A549 (cell line): Measurements from ENCODE around the gene CARMIL3.

Source experiments
- CHD2 ChIP-seq: fragments of 150-350 bp; IDR thresholded peaks from 2 replicates; pipeline ENCODE4 v1.6.1; 2014; ENCODE audit warnings: low read length; ENCODE audit not compliant: partially characterized antibody
- CTCF ChIP-seq: fragments of >200 bp; sonication (Bioruptor Twin); formaldehyde crosslinking; IDR thresholded peaks from 3 replicates; pipeline ENCODE4 v1.5.1; 2016
- MAX ChIP-seq: IDR thresholded peaks from 2 replicates; pipeline ENCODE4 v1.6.1; 2012
- RNF2 ChIP-seq: fragments of 200-600 bp; sonication (generic); IDR thresholded peaks from 2 replicates; pipeline ENCODE4 v1.6.1; 2016; ENCODE audit warnings: low read depth, mild to moderate bottlenecking, antibody characterized with exemption, moderate library complexity, borderline replicate concordance

- TF ChIP-seq CHD2 (no peak), RNF2 (no peak), CTCF (peak; percentile 78), MAX (no peak)
Observed at GRCh38 chr14:24058260-24058950, 6.6 kb downstream of the CARMIL3 start.
